Activated CD8-positive, alpha-beta T cell treated with anti-CD3 and anti-CD28 coated beads for 36 hours (primary cell): Measurements from ENCODE around the gene INA. TPM values are rescaled to one million over a fixed set of nuclear protein-coding genes. Genes with fewer than 3 reads are reported as not detected.
A peak's percentile ranks its signal among the peaks of the same experiment; 100 is the strongest.

Experiments
- ATAC-seq: fragments of 200-7000 bp; cut with Tn5 transposase; one replicate; pipeline ENCODE4 v1.10.0; 2021; ENCODE audit warnings: mild to moderate bottlenecking, moderate library complexity
- CTCF ChIA-PET: fragments of 350-600 bp; sonication (Branson Sonifier 250); formaldehyde crosslinking; loops from one replicate; lab custom pipeline; 2021; ENCODE audit warnings: antibody characterized with exemption; lab: Charles Lee
- POLR2A ChIA-PET: fragments of 350-600 bp; sonication (Branson Sonifier 250); formaldehyde crosslinking; loops from one replicate; lab custom pipeline; 2021; ENCODE audit warnings: antibody characterized with exemption; lab: Charles Lee
- DNase-seq: peaks from one replicate; pipeline ENCODE4 v3.0.0-alpha.2; 2020
- H3K27ac Mint-ChIP-seq: one replicate; pipeline ENCODE4 v1.8.0; 2021; ENCODE audit warnings: mild to moderate bottlenecking, mixed read lengths
- H3K27me3 Mint-ChIP-seq: one replicate; pipeline ENCODE4 v1.8.0; 2021; ENCODE audit warnings: mixed read lengths
- H3K36me3 Mint-ChIP-seq: one replicate; pipeline ENCODE4 v1.8.0; 2021; ENCODE audit warnings: low read depth, mixed read lengths
- H3K4me1 Mint-ChIP-seq: one replicate; pipeline ENCODE4 v1.8.0; 2021; ENCODE audit warnings: low read depth, mixed read lengths
- H3K4me3 Mint-ChIP-seq: one replicate; pipeline ENCODE4 v1.8.0; 2021; ENCODE audit warnings: mild to moderate bottlenecking, moderate library complexity, mixed read lengths
- H3K9me3 Mint-ChIP-seq: one replicate; pipeline ENCODE4 v1.8.0; 2021; ENCODE audit warnings: mixed read lengths
- CTCF ChIP-seq: fragments of 200-600 bp; IDR thresholded peaks from one replicate; pipeline ENCODE4 v1.8.0; 2022; ENCODE audit warnings: antibody characterized with exemption, mild to moderate bottlenecking
- intact Hi-C: fragments of 100-400 bp; cut with micrococcal nuclease; formaldehyde crosslinking; loops from one replicate; pipeline ENCODE4 v1.10.0; 2022
- total RNA-seq, 2 experiments: library from RNA; stranded (reverse); gene quantifications; one replicate each; pipeline ENCODE4 v1.2.3, GENCODE V29; 2021

Gene INA
- total RNA-seq, 2 experiments from 2014 or later: 0.25 to 0.27 TPM

GRCh38 chr10:103265717-103266329 lies 11.1 kb upstream of the INA start:
- no peaks in the 10 kb centered on the region for H3K36me3 Mint-ChIP-seq
- no peak overlapping the region for H3K4me3 Mint-ChIP-seq
- TF ChIP-seq CTCF: no peak
- ChIA-PET CTCF (no interaction called here), POLR2A (no interaction called here)
- peaks cover 3% of the 10 kb centered on the region for H3K9me3 Mint-ChIP-seq
- DNase-seq (peak; percentile 64), ATAC-seq (no peak)
- H3K4me1 Mint-ChIP-seq: peaks cover 3% of the 10 kb centered on the region
- intact Hi-C loops: no loop called here
- H3K27me3 Mint-ChIP-seq: peaks cover 39% of the 10 kb centered on the region
- H3K27ac Mint-ChIP-seq: no peak overlapping the region

- CTCF ChIA-PET: interaction anchor here (0.9 to 1.3 kb wide), 2 partner anchors 16 to 213 kb away, joined by 3 read pairs; no protein-coding TSS in a partner anchor
- Mint-ChIP-seq H3K36me3 (no peaks in the 10 kb centered on the region), H3K4me3 (no peak overlapping the region), H3K27me3 (peaks cover 25% of the 10 kb centered on the region), H3K27ac (no peak overlapping the region), H3K4me1 (no peaks in the 10 kb centered on the region), H3K9me3 (no peaks in the 10 kb centered on the region)
- intact Hi-C loops: no loop called here
- POLR2A ChIA-PET: no interaction called here
- no peak for DNase-seq
- no peak for TF ChIP-seq CTCF
- no peak for ATAC-seq
Observed at GRCh38 chr10:103273041-103273441, 3.9 kb upstream of the INA start.

GRCh38 chr10:103276251-103276895 lies 565 bp upstream of the INA start:
- no peak for TF ChIP-seq CTCF
- POLR2A ChIA-PET: no interaction called here
- H3K36me3 Mint-ChIP-seq: no peaks in the 10 kb centered on the region
- CTCF ChIA-PET: interaction anchor here (0.7 to 1.7 kb wide), 2 partner anchors 11 to 27 kb away, joined by 4 to 5 read pairs; no protein-coding TSS in a partner anchor
- intact Hi-C loops: no loop called here
- DNase-seq (no peak), ATAC-seq (no peak)
- peaks cover 3% of the 10 kb centered on the region for H3K4me1 Mint-ChIP-seq
- H3K4me3 Mint-ChIP-seq: peak overlapping the region; percentile 59
- no peak overlapping the region for H3K27ac Mint-ChIP-seq
- peaks cover 49% of the 10 kb centered on the region for H3K27me3 Mint-ChIP-seq
- peaks cover 1% of the 10 kb centered on the region for H3K9me3 Mint-ChIP-seq

- intact Hi-C loops: no loop called here
- H3K4me3 Mint-ChIP-seq: peak overlapping the region; percentile 59
- peaks cover 1% of the 10 kb centered on the region for H3K9me3 Mint-ChIP-seq
- DNase-seq (no peak), ATAC-seq (no peak)
- POLR2A ChIA-PET: interaction anchor here (0.9 to 1.2 kb wide), 2 partner anchors 10 to 93 kb away, joined by 3 read pairs; no protein-coding TSS in a partner anchor
- peaks cover 62% of the 10 kb centered on the region for H3K27me3 Mint-ChIP-seq
- no peak overlapping the region for H3K27ac Mint-ChIP-seq
- no peaks in the 10 kb centered on the region for H3K36me3 Mint-ChIP-seq
- TF ChIP-seq CTCF: no peak
- H3K4me1 Mint-ChIP-seq: peaks cover 3% of the 10 kb centered on the region
- CTCF ChIA-PET: interaction anchor here (0.7 to 1.7 kb wide), 7 partner anchors 9 to 86 kb away, joined by 3 to 6 read pairs (median 4); no protein-coding TSS in a partner anchor
Observed at GRCh38 chr10:103277713-103278536, 987 bp downstream of the INA start.
